ENCODE measurements around the gene TSPAN13. TPM values are rescaled to one million over a fixed set of nuclear protein-coding genes. Genes with fewer than 3 reads are reported as not detected.

The TSPAN13 gene
- total RNA-seq, 1 donor from 2014 or later: 36.7 TPM

DNA sequence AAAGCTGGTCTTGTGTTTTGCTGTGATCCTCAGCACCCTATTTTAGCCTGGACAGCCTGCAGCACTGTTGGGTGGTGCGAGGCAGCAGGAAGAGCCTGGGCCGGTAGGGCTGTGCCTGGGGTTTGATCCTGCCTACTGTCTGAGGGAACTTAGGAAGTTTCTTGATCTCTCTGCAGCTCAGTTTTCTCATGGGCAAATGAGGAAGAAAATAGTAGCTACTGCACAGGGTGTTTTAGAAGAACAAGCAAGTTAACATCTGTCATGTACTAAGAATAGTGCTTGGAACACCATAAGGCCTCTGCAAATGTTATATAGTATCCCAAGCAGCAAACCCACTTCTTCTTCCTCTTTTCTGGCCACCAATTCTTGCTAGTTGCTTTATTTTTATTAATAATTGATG is 63.3 kb downstream of the TSPAN13 start:
- TF ChIP-seq, protein P1, sequence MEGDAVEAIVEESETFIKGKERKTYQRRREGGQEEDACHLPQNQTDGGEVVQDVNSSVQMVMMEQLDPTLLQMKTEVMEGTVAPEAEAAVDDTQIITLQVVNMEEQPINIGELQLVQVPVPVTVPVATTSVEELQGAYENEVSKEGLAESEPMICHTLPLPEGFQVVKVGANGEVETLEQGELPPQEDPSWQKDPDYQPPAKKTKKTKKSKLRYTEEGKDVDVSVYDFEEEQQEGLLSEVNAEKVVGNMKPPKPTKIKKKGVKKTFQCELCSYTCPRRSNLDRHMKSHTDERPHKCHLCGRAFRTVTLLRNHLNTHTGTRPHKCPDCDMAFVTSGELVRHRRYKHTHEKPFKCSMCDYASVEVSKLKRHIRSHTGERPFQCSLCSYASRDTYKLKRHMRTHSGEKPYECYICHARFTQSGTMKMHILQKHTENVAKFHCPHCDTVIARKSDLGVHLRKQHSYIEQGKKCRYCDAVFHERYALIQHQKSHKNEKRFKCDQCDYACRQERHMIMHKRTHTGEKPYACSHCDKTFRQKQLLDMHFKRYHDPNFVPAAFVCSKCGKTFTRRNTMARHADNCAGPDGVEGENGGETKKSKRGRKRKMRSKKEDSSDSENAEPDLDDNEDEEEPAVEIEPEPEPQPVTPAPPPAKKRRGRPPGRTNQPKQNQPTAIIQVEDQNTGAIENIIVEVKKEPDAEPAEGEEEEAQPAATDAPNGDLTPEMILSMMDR (conservative IDR thresholded peaks at IDR 0.05): no peak
- no peak overlapping the region for H3K27ac Mint-ChIP-seq (ENCODE audit: unreplicated experiment)

DNA sequence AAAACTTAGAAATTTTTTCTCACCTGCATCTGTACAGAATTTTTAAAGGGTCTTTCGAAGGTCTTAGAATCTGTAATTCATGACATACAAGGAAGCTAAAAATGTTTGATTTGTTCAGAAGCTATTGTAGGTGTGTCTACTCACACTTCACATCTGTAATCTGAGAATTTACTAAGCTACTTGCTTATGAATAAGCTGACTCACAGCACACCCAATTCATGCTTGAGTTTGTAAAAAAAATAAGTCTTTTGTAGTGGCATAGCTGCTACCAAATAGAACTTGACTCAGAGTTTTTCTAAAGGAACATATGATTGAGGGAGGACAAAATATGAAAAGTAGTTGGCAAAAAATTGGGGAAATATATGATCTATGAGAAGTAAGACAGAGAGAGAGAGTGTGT is 64.0 kb downstream of the TSPAN13 start:
- TF ChIP-seq, protein P1 (conservative IDR thresholded peaks at IDR 0.05): no peak
- no peak overlapping the region for H3K27ac Mint-ChIP-seq (ENCODE audit: unreplicated experiment)
- no peak for DNase-seq (ENCODE audit: low read depth, low spot score)
- H3K4me1 Mint-ChIP-seq: peaks cover 6% of the 10 kb centered on the region
- H3K4me3 Mint-ChIP-seq: no peak overlapping the region
- no peaks in the 10 kb centered on the region for H3K27me3 Mint-ChIP-seq (ENCODE audit: low read depth)
- H3K9me3 Mint-ChIP-seq: peaks cover 5% of the 10 kb centered on the region
- no peaks in the 10 kb centered on the region for H3K36me3 Mint-ChIP-seq (ENCODE audit: low read depth)

More for the DNA sequence above, 63.3 kb downstream of the TSPAN13 start:
- peaks cover 6% of the 10 kb centered on the region for H3K4me1 Mint-ChIP-seq
- H3K9me3 Mint-ChIP-seq: peaks cover 5% of the 10 kb centered on the region
- no peaks in the 10 kb centered on the region for H3K36me3 Mint-ChIP-seq (ENCODE audit: low read depth)
- no peaks in the 10 kb centered on the region for H3K27me3 Mint-ChIP-seq (ENCODE audit: low read depth)
- no peak for DNase-seq (ENCODE audit: low read depth, low spot score)
- no peak overlapping the region for H3K4me3 Mint-ChIP-seq

- no peaks in the 10 kb centered on the region for H3K27me3 Mint-ChIP-seq (ENCODE audit: low read depth)
- no peak overlapping the region for H3K4me3 Mint-ChIP-seq
- TF ChIP-seq, protein P1 (conservative IDR thresholded peaks at IDR 0.05): no peak
- no peak overlapping the region for H3K27ac Mint-ChIP-seq (ENCODE audit: unreplicated experiment)
- DNase-seq (ENCODE audit: low read depth, low spot score): no peak
- peaks cover 6% of the 10 kb centered on the region for H3K4me1 Mint-ChIP-seq
- peaks cover 5% of the 10 kb centered on the region for H3K9me3 Mint-ChIP-seq
- H3K36me3 Mint-ChIP-seq (ENCODE audit: low read depth): no peaks in the 10 kb centered on the region
Measured at GRCh38 chr7:16818732-16819131, 65.2 kb downstream of the TSPAN13 start.

- no peaks in the 10 kb centered on the region for H3K27me3 Mint-ChIP-seq (ENCODE audit: low read depth)
- H3K9me3 Mint-ChIP-seq: peaks cover 5% of the 10 kb centered on the region
- TF ChIP-seq, protein P1 (conservative IDR thresholded peaks at IDR 0.05): no peak
- H3K4me1 Mint-ChIP-seq: peaks cover 6% of the 10 kb centered on the region
- H3K36me3 Mint-ChIP-seq (ENCODE audit: low read depth): no peaks in the 10 kb centered on the region
- no peak overlapping the region for H3K4me3 Mint-ChIP-seq
- no peak overlapping the region for H3K27ac Mint-ChIP-seq (ENCODE audit: unreplicated experiment)
- no peak for DNase-seq (ENCODE audit: low read depth, low spot score)
Measured at GRCh38 chr7:16822029-16822428, 68.5 kb downstream of the TSPAN13 start.

DNA sequence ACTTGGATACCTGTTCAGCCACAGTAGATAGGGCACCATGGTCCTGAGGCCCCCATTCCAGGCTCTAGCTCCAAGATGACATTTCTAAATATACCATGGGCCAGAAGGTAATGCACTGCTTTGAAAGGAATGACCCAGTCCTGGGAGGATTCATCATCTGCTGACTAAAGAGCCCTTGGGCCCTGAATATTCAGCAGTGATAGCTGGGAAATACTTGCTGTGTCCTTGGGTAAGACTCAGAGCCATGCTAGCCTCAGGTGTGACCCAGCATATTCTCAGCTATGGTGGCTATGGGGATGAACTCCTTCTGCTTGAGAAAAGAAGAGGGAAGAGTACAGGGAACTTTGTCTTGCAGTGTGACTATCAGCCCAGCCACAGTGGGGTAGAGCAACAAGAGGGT is 72.5 kb downstream of the TSPAN13 start:
- H3K27ac Mint-ChIP-seq (ENCODE audit: unreplicated experiment): no peak overlapping the region
- no peak for DNase-seq (ENCODE audit: low read depth, low spot score)
- peaks cover 8% of the 10 kb centered on the region for H3K9me3 Mint-ChIP-seq
- no peaks in the 10 kb centered on the region for H3K27me3 Mint-ChIP-seq (ENCODE audit: low read depth)
- H3K4me1 Mint-ChIP-seq: no peaks in the 10 kb centered on the region
- peaks cover 3% of the 10 kb centered on the region for H3K36me3 Mint-ChIP-seq (ENCODE audit: low read depth)
- TF ChIP-seq, protein P1 (conservative IDR thresholded peaks at IDR 0.05): no peak
- no peak overlapping the region for H3K4me3 Mint-ChIP-seq

DNA sequence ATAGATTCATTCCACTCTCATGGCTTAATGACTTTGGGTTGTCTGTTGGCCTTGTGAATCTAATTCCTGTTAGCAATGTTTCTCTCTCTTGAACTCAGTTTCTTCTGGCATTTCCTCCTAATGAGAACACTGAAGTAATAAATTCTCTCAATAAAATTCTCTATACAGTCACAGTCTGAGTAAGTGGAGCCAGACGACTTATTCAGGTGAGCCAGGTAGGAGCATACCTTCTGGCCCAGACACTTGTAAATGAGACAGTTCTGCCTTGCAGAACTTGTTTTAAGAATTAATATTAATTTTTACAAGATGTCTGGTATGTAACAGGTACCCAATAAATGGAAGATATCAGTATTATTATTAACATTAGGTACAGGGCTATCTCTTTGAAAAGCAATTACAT is 79.8 kb downstream of the TSPAN13 start:
- Mint-ChIP-seq H3K4me3 (no peak overlapping the region), H3K27ac (ENCODE audit: unreplicated experiment) (no peak overlapping the region), H3K36me3 (ENCODE audit: low read depth) (peaks cover 3% of the 10 kb centered on the region), H3K9me3 (peaks cover 8% of the 10 kb centered on the region), H3K27me3 (ENCODE audit: low read depth) (no peaks in the 10 kb centered on the region), H3K4me1 (no peaks in the 10 kb centered on the region)
- TF ChIP-seq, protein P1 (conservative IDR thresholded peaks at IDR 0.05): no peak
- no peak for DNase-seq (ENCODE audit: low read depth, low spot score)
